HG03095 (cell line): ENCODE data around the gene ICAM5.

ENCODE experiments used
- ATAC-seq: cut with Tn5 transposase; IDR thresholded peaks from one replicate; pipeline ENCODE4 v1.9.1; 2021; ENCODE audit warnings: moderate library complexity; ENCODE audit not compliant: unreplicated experiment

The ICAM5 gene

DNA sequence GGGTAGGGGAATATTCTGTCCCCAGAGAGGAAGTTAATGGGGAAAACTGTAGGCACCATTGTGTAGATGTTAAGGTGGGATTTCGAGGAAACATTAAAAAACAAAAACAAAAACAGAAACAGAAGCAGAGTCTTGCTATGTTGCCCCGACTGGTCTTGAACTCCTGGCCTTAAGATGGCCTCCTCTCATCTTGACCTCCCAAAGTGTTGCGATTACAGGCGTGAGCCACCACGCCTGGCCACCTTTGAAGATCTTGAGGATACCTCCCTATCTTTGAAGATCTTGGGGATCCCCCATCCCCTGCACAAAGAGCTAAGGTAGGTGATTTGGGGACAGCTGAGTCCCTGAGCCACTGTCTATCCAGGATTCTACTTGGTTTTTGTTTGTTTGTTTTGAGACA lies 50.2 kb downstream of the ICAM5 start:
- ATAC-seq, result no peak

DNA sequence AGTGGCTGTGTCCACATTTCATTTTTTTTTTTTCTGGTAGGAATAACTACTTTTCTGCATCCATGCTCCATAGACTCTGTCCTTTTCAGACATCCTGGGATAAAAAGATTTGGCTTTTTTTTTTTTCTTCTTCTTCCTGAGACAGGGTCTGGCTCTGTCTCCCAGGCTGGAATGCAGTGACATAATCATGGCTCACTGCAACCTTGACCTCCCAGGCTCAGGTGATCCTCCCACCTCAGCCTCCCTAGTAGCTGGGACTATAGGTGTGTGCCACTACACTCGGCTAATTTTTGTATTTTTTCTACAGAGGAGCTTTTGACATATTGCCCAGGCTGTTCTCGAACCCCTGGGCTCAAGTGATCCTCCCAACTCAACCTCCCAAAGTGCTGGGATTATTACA lies 53.7 kb downstream of the ICAM5 start:
- no peak for ATAC-seq

DNA sequence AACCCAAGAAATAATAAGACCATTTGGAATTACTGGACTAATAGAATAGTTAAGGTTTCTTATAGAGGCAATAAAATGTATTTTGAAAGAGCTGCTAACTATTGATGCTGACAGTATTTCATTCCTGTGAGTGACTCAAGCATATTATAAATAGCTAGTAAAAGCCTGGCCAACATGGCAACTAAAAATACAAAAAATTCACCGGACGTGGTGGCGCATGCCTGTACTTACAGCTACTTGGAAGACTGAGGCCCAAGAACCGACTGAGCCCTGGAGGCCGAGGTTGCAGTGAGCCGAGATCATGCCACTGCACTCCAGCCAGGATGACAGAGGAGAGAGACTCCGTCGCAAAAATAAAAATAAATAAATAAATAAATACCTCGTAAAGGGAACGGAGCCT lies 55.0 kb downstream of the ICAM5 start:
- no peak for ATAC-seq
